Testis (tissue), 2 donors: ENCODE measurements around the gene NPTN.

Experiments
- CTCF ChIP-seq, 3 experiments: fragments of 450-650 bp in 2 of 3; fragments of 200-600 bp in 1 of 3; sonication (generic) in 1 of 3; IDR thresholded peaks; one replicate each; pipeline ENCODE4 v1.5.1; 2016 to 2019; ENCODE audit warnings: antibody characterized with exemption in 3 of 3, mild to moderate bottlenecking in 2 of 3, moderate library complexity in 1 of 3
- POLR2A ChIP-seq: fragments of 450-650 bp; IDR thresholded peaks from one replicate; pipeline ENCODE4 v1.6.1; 2017; ENCODE audit warnings: antibody characterized with exemption, mild to moderate bottlenecking, moderate library complexity

- no peak for TF ChIP-seq POLR2A
- no peak for TF ChIP-seq CTCF (IDR thresholded peaks at IDR 0.05)
These were observed 93.0 kb downstream of the NPTN start for GRCh38 chr15:73540161-73540560.
